ENCODE measurements around the gene MAST2. TPM values are rescaled to one million over a fixed set of nuclear protein-coding genes. Genes with fewer than 3 reads are reported as not detected.
"Not testable (repeated sequence)": the region's sequence is repeated elsewhere in the genome, so short reads cannot be mapped to it uniquely, and the experiment has no call there.

The MAST2 gene
- total and polyA plus RNA-seq, 2 of the 4 experiments (the other 2 are of a cell fraction) = 14.2 to 41.0 TPM

DNA sequence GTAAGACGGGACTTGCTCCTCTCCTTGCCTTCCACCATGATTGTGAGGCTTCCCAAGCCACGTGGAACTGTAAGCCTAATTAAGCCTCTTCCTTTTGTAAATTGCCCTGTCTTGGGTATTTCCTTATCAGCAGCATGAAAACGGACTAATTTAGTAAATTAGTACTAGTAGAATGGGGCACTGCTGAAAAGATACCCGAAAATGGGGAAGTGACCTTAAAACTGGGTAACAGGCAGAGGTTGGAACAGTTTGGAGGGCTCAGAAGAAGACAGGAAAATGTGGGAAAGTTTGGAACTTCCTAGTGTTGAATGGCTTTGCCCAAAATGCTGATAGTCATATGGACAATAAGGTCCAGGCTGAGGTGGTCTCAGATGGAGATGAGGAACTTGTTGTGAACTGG is 253.8 kb downstream of the MAST2 start:
- H4K5ac ChIP-seq (ENCODE audit: low read depth, low read length); H4K8ac ChIP-seq (ENCODE audit: low read depth in 2 of 2, low read length in 2 of 2); dilution Hi-C loops (cut with HindIII; ENCODE audit: low sequenced_read_pairs, unreplicated experiment); H2AK9ac ChIP-seq (replicated peaks; ENCODE audit: low read depth, low read length, poor library complexity); H3K23ac ChIP-seq (ENCODE audit: low read depth, low read length); in situ Hi-C loops (cut with MboI; ENCODE audit: low sequenced_read_pairs); H2BK5ac ChIP-seq (ENCODE audit: low read depth, low read length, poor library complexity, severe bottlenecking); H2AK5ac ChIP-seq (ENCODE audit: low read depth, low read length); H3K4me2 ChIP-seq (ENCODE audit: low read depth, low read length); H4K91ac ChIP-seq (ENCODE audit: insufficient read depth, low read depth, low read length); H3K9me3 ChIP-seq (ENCODE audit: control insufficient read depth, insufficient read depth, low read length); H3K27ac ChIP-seq (ENCODE audit: insufficient read depth, low read length); ATAC-seq (ENCODE audit: low read depth); H3K56ac ChIP-seq (ENCODE audit: extremely low read depth, insufficient read depth, low read length); CTCF ChIA-PET; H3K18ac ChIP-seq (ENCODE audit: low read depth, low read length); H3K4me3 ChIP-seq (ENCODE audit: insufficient read depth, low read depth, low read length); POLR2A ChIA-PET (ENCODE audit: unreplicated experiment); H3K79me1 ChIP-seq (ENCODE audit: low read depth in 1 of 2, low read length in 2 of 2); H2BK15ac ChIP-seq (ENCODE audit: low read depth, low read length); H2BK20ac ChIP-seq (ENCODE audit: low read depth, low read length); H3K36me3 ChIP-seq (ENCODE audit: control insufficient read depth, insufficient read depth, low read length); H3K4ac ChIP-seq (ENCODE audit: low read depth, low read length); H3K9me1 ChIP-seq (ENCODE audit: insufficient read depth, low read length); H3K14ac ChIP-seq (replicated peaks; ENCODE audit: low read depth, low read length); H3K9ac ChIP-seq (ENCODE audit: low read depth, low read length); DNase-seq; H2BK120ac ChIP-seq (ENCODE audit: low read depth, low read length); BruUV-seq (replicated peaks); H3K4me1 ChIP-seq (ENCODE audit: control insufficient read depth, insufficient read depth, low read length); H3K27me3 ChIP-seq (ENCODE audit: control insufficient read depth, insufficient read depth, low read length); H4K20me1 ChIP-seq (ENCODE audit: insufficient read depth, low read length); H2AFZ ChIP-seq (replicated peaks; ENCODE audit: low read length, poor library complexity): not testable (repeated sequence)
- intact Hi-C loops (cut with micrococcal nuclease) = loop anchor here (5.0 kb wide), 1 partner anchor 120 kb away; the partner anchor contains the start of genes P3R3URF and TSPAN1
- 87% methylated on average over 2 of the region's 4 CpGs; no CpG with 5 or more reads in 1 of the 2 experiments for WGBS, 2 experiments (ENCODE audit: extremely low coverage in 2 of 2, insufficient read length in 1 of 2)

All from IMR-90 (cell line).